Osteoblast (primary cell): ENCODE data around the gene COL9A2. TPM values are rescaled to one million over a fixed set of nuclear protein-coding genes. Genes with fewer than 3 reads are reported as not detected.
A peak's percentile ranks its signal among the peaks of the same experiment; 100 is the strongest.

Experiments used
- DNase-seq: peaks from one replicate; pipeline ENCODE4 v3.0.0; 2011; ENCODE audit warnings: low spot score, mixed read lengths; ENCODE audit not compliant: insufficient read length; ENCODE audit errors: missing footprints
- H2AFZ ChIP-seq: 2 replicates; pipeline ENCODE4 v1.6.0; 2011; ENCODE audit warnings: mild to moderate bottlenecking, low read length
- H3K27ac ChIP-seq: 2 replicates; pipeline ENCODE4 v1.5.1; 2011; ENCODE audit warnings: mild to moderate bottlenecking, low read depth, low read length, moderate library complexity
- H3K27me3 ChIP-seq: 2 replicates; pipeline ENCODE4 v1.6.0; 2012; ENCODE audit warnings: mild to moderate bottlenecking, control low read depth, inconsistent platforms, low read length, moderate library complexity; ENCODE audit not compliant: insufficient read depth
- H3K36me3 ChIP-seq: 2 replicates; pipeline ENCODE4 v1.5.1; 2011; ENCODE audit warnings: mild to moderate bottlenecking, low read length, control low read depth, moderate library complexity; ENCODE audit not compliant: insufficient read depth
- H3K4me1 ChIP-seq: 2 replicates; pipeline ENCODE4 v1.5.1; 2011; ENCODE audit warnings: mild to moderate bottlenecking, low read length, control low read depth, moderate library complexity; ENCODE audit not compliant: insufficient read depth
- H3K4me2 ChIP-seq: 2 replicates; pipeline ENCODE4 v1.6.0; 2011; ENCODE audit warnings: mild to moderate bottlenecking, low read length; ENCODE audit not compliant: insufficient read depth
- H3K4me3 ChIP-seq: fragments of 200-600 bp; sonication (generic); 3 replicates; pipeline ENCODE4 v1.5.1; 2012; ENCODE audit warnings: mild to moderate bottlenecking, low read length, inconsistent platforms; ENCODE audit not compliant: insufficient read depth
- H3K79me2 ChIP-seq: 2 replicates; pipeline ENCODE4 v1.6.0; 2012; ENCODE audit warnings: mild to moderate bottlenecking, low read length, control low read depth, inconsistent platforms; ENCODE audit not compliant: insufficient read depth
- H3K9me3 ChIP-seq: 2 replicates; pipeline ENCODE4 v1.5.1; 2011; ENCODE audit warnings: low read depth, low read length, control low read depth
- H4K20me1 ChIP-seq: 2 replicates; pipeline ENCODE4 v1.6.0; 2012; ENCODE audit warnings: mild to moderate bottlenecking, low read length, control low read depth; ENCODE audit not compliant: insufficient read depth
- total RNA-seq: library from RNA; depleted of rRNA; stranded (reverse); fragments of >200 nt; gene quantifications from 2 replicates; pipeline ENCODE4 v1.2.3, GENCODE V29; 2012
- TF ChIP-seq, protein P1 (sequence below): IDR thresholded peaks from 2 replicates; pipeline ENCODE4 v1.5.1; 2011; ENCODE audit warnings: mild to moderate bottlenecking, low read depth, low read length, moderate library complexity; ENCODE audit errors: extremely low read depth

The COL9A2 gene
- total RNA-seq, 1 donor: 0.36 TPM

DNA sequence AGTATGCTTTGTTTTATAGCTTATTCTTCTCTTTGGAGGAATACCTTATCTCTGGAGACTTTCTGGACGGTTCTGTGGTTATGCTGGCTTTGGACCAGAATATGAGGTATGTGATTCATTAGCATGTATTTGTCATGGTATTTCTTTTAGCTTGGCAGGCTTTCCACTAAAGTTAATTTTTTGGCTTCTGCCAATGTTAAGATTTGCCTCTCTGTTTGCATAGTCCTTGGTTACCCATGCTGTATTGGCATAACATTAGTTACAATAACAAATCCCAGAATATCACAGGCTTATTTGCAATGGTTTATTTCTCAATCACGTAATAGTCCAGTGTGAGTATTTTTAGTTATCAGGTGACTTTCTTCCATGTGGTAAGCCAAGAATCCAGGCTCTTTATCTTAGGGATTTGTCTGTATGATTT lies 49.3 kb downstream of the COL9A2 start:
- Histone ChIP-seq H3K4me3 (no peak overlapping the region), H4K20me1 (peaks cover 9% of the 10 kb centered on the region), H2AFZ (no peak overlapping the region), H3K27ac (peak overlapping the region; percentile 98), H3K79me2 (peaks cover 41% of the 10 kb centered on the region), H3K27me3 (no peaks in the 10 kb centered on the region), H3K4me2 (peak overlapping the region; percentile 64), H3K36me3 (peaks cover 55% of the 10 kb centered on the region), H3K4me1 (peaks cover 38% of the 10 kb centered on the region), H3K9me3 (no peaks in the 10 kb centered on the region)
- DNase-seq: peak; percentile 89
- TF ChIP-seq, protein P1, sequence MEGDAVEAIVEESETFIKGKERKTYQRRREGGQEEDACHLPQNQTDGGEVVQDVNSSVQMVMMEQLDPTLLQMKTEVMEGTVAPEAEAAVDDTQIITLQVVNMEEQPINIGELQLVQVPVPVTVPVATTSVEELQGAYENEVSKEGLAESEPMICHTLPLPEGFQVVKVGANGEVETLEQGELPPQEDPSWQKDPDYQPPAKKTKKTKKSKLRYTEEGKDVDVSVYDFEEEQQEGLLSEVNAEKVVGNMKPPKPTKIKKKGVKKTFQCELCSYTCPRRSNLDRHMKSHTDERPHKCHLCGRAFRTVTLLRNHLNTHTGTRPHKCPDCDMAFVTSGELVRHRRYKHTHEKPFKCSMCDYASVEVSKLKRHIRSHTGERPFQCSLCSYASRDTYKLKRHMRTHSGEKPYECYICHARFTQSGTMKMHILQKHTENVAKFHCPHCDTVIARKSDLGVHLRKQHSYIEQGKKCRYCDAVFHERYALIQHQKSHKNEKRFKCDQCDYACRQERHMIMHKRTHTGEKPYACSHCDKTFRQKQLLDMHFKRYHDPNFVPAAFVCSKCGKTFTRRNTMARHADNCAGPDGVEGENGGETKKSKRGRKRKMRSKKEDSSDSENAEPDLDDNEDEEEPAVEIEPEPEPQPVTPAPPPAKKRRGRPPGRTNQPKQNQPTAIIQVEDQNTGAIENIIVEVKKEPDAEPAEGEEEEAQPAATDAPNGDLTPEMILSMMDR: no peak

DNA sequence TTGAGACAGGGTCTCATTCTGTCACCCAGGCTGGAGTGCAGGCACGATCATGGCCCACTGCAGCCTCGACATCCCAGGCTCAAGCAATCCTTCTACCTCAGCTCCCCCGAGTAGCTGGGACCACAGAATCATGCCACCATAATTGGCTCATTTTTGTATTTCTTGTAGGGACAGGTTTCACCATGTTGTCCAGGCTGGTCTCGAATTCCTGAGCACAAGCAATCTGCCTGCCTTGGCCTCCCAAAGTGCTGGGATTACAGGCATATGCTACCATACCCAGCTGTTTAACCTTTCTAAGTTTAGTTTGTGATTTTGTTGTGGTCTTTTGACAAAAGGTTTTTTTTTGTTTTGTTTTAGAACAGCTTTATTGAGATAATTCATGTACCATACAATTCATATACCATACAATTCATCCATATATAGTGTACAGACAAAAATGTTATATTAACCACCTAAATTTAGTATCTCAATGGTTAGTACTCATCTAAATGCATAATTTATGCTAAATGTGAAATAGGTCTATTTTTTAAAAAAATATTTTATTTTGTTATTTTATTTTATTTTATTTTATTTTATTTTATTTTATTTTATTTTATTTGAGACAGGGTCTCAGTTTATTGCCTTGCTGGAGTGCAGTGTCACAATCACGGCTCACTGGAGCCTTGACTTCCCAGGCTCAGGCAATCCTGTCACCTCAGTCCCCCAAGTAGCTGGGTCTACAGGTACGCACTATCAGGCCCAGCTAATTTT lies 50.1 kb downstream of the COL9A2 start:
- no peak overlapping the region for H2AFZ ChIP-seq
- H3K4me1 ChIP-seq: peaks cover 38% of the 10 kb centered on the region
- TF ChIP-seq, protein P1: no peak
- no peaks in the 10 kb centered on the region for H3K27me3 ChIP-seq
- peak overlapping the region; percentile 98 for H3K27ac ChIP-seq
- peaks cover 43% of the 10 kb centered on the region for H3K79me2 ChIP-seq
- peaks cover 9% of the 10 kb centered on the region for H4K20me1 ChIP-seq
- no peak for DNase-seq
- H3K9me3 ChIP-seq: no peaks in the 10 kb centered on the region
- H3K36me3 ChIP-seq: peaks cover 55% of the 10 kb centered on the region
- peak overlapping the region; percentile 36 for H3K4me3 ChIP-seq
- H3K4me2 ChIP-seq: peak overlapping the region; percentile 63

DNA sequence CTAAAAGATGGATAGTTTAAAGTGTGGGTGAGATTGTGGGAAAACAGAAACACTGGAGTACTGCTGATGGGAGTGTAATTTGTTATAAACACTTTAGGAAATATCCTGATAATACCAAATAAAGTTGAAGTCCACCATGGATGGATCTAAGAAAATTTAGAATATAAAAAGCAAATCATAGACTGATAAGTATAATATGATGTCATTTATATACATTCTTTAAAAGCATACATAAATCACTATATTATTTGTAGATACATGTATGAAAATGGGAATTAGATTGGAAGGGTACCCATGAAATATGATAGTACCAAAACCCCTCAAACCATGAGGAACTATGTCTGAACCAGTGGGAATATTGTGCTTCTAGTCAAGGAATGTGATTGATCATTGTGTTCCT lies 51.2 kb downstream of the COL9A2 start:
- Histone ChIP-seq H3K36me3 (peaks cover 54% of the 10 kb centered on the region), H3K4me2 (no peak overlapping the region), H3K4me3 (no peak overlapping the region), H3K27me3 (no peaks in the 10 kb centered on the region), H3K27ac (peak overlapping the region; percentile 98), H3K4me1 (peaks cover 38% of the 10 kb centered on the region), H4K20me1 (peaks cover 9% of the 10 kb centered on the region), H2AFZ (no peak overlapping the region), H3K79me2 (peaks cover 50% of the 10 kb centered on the region), H3K9me3 (no peaks in the 10 kb centered on the region)
- TF ChIP-seq, protein P1: no peak
- no peak for DNase-seq

- Histone ChIP-seq H3K27ac (no peak overlapping the region), H3K27me3 (no peaks in the 10 kb centered on the region), H4K20me1 (peaks cover 9% of the 10 kb centered on the region), H3K4me2 (no peak overlapping the region), H3K4me1 (peaks cover 34% of the 10 kb centered on the region), H3K36me3 (peaks cover 54% of the 10 kb centered on the region), H3K4me3 (no peak overlapping the region), H3K9me3 (no peaks in the 10 kb centered on the region), H3K79me2 (peaks cover 52% of the 10 kb centered on the region), H2AFZ (no peak overlapping the region)
- TF ChIP-seq, protein P1: no peak
- no peak for DNase-seq
Measured at GRCh38 chr1:40265298-40265697, 51.8 kb downstream of the COL9A2 start.
